Erythroblast (primary cell): ENCODE results near the gene PARD3.

Source experiments
- GATA1 ChIP-seq: IDR thresholded peaks from 2 replicates; pipeline ENCODE4 v1.6.1; 2011; ENCODE audit warnings: low read depth, mild to moderate bottlenecking, control low read depth, low read length, moderate library complexity
- POLR2A ChIP-seq: IDR thresholded peaks from 2 replicates; pipeline ENCODE4 v1.6.1; 2011; ENCODE audit warnings: mild to moderate bottlenecking, low read length

DNA sequence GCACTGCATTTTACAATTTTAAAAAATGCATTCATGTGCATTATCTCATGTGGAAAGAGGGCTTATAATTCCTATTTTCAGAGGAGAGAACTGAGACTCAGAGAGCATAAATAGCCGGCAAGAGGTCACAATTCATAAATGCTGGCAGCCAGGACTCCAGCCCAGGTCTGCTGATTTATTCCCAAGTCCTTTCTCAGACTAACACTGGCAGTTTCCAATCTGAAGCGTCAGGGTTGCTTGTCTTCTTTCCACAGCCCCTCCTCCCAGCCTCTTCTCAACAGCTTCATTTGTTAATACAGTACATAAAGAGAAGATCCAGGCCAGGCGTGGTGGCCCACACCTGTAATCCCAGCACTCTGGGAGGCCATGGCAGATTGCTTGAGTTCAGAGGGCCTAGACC lies 108.9 kb downstream of the PARD3 start:
- TF ChIP-seq POLR2A: no peak
- no peak for TF ChIP-seq GATA1
